ENCODE data around the gene SHOC2. TPM values are rescaled to one million over a fixed set of nuclear protein-coding genes. Genes with fewer than 3 reads are reported as not detected.

Gene SHOC2
- total and polyA plus RNA-seq, 8 donors: 8.4 to 39.8 (median 24.0) TPM

DNA sequence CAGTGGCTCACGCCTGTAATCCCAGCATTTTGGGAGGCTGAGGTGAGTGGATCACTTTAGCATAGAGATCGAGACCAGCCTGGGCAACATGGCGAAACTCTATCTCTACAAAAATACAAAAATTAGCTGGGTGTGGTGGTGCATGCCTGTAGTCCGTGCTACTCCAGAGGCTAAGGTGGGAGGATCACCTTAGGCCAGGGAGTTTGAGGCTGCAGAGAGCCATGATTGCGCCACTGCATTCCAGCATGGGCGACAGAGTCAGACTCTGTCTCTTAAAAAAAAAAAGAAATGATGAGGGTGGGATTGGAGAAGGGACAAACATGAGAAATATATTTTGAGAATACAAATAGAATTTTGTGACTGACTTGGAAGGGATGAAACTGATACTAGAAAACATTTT lies 76.9 kb downstream of the SHOC2 start:
- Histone ChIP-seq H3K4me3 (no peak overlapping the region), H3K4me1 (peaks cover 16 to 19% (median 19%) of the 10 kb centered on the region in 3 donors), H3K27me3 (no peaks in the 10 kb centered on the region), H3K9me3 (no peaks in the 10 kb centered on the region), H3K36me3 (no peaks in the 10 kb centered on the region), H3K27ac (no peak overlapping the region)
- WGBS, 2 donors: 96 to 99% methylated on average over 6 of the region's 6 CpGs
- DNase-seq (no peak), ATAC-seq (no peak), FAIRE-seq (no peak)
- intact Hi-C loops (cut with DNase I): no loop called here
- TF ChIP-seq, protein P1, sequence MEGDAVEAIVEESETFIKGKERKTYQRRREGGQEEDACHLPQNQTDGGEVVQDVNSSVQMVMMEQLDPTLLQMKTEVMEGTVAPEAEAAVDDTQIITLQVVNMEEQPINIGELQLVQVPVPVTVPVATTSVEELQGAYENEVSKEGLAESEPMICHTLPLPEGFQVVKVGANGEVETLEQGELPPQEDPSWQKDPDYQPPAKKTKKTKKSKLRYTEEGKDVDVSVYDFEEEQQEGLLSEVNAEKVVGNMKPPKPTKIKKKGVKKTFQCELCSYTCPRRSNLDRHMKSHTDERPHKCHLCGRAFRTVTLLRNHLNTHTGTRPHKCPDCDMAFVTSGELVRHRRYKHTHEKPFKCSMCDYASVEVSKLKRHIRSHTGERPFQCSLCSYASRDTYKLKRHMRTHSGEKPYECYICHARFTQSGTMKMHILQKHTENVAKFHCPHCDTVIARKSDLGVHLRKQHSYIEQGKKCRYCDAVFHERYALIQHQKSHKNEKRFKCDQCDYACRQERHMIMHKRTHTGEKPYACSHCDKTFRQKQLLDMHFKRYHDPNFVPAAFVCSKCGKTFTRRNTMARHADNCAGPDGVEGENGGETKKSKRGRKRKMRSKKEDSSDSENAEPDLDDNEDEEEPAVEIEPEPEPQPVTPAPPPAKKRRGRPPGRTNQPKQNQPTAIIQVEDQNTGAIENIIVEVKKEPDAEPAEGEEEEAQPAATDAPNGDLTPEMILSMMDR (IDR thresholded peaks at IDR 0.05): no peak

- intact Hi-C loops (cut with DNase I): no loop called here
- FAIRE-seq: no peak
- no peaks in the 10 kb centered on the region for H3K27me3 ChIP-seq
- no peak for DNase-seq
- TF ChIP-seq, protein P1 (IDR thresholded peaks at IDR 0.05): no peak
- peaks cover 0 to 10% (median 0%) of the 10 kb centered on the region in 3 donors for H3K36me3 ChIP-seq
- no peak overlapping the region for H3K4me3 ChIP-seq
- ATAC-seq: no peak
- 100% methylated on average over 1 of the region's 1 CpG for WGBS, 2 donors
- H3K4me1 ChIP-seq: peaks cover 10 to 13% (median 11%) of the 10 kb centered on the region in 3 donors
- no peak overlapping the region for H3K27ac ChIP-seq
- H3K9me3 ChIP-seq: no peaks in the 10 kb centered on the region
Measured at GRCh38 chr10:111004016-111004415, 84.6 kb downstream of the SHOC2 start.

DNA sequence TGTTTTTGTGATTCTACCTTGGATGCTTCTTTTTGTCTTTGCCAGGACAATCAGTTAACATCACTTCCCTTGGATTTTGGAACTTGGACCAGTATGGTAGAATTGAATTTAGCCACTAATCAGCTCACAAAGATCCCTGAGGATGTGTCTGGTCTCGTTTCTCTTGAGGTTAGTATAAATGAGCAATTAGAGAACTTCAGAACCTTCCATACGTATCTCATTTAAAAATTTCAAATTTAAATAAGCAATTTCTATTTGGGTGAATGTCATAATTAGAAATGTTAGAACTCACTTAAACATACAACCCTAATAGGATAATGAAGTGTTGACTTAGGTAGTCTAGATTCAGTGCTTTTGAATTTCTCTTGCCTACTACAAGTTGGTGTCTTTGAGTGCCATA lies 88.1 kb downstream of the SHOC2 start:
- no peaks in the 10 kb centered on the region for H3K9me3 ChIP-seq
- no peak for FAIRE-seq
- TF ChIP-seq, protein P1 (IDR thresholded peaks at IDR 0.05): no peak
- H3K4me1 ChIP-seq: no peaks in the 10 kb centered on the region
- no peak overlapping the region for H3K4me3 ChIP-seq
- WGBS, 2 donors: 95 to 99% methylated on average over 2 of the region's 2 CpGs
- H3K27me3 ChIP-seq: no peaks in the 10 kb centered on the region
- intact Hi-C loops (cut with DNase I): no loop called here
- H3K27ac ChIP-seq: no peak overlapping the region
- peaks cover 0 to 17% (median 3%) of the 10 kb centered on the region in 3 donors for H3K36me3 ChIP-seq
- ATAC-seq: no peak
- no peak for DNase-seq

DNA sequence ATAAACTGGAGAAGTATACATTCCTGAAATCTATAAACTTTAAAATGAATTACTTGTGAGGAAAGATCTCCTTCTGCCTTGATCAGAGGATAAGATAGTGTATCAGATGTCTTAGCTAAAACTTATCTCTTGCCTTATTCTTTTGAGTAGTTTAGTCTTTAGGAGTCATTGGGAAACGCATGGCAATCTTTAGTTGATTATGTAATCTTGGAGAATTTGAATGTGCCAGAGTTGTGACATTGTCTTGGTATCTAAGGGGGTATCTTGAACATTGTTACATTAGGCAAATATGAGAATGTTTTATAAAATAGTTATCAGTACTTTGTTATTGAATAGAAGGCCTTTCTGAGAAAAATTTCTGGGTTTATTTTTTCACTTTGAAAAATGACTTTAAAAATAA lies 95.8 kb downstream of the SHOC2 start:
- Histone ChIP-seq H3K9me3 (no peaks in the 10 kb centered on the region), H3K36me3 (peaks cover 0 to 7% (median 3%) of the 10 kb centered on the region in 3 donors), H3K27ac (no peak overlapping the region), H3K4me3 (no peak overlapping the region), H3K27me3 (no peaks in the 10 kb centered on the region), H3K4me1 (no peaks in the 10 kb centered on the region)
- DNase-seq: no peak
- TF ChIP-seq, protein P1 (IDR thresholded peaks at IDR 0.05): no peak
- 51 to 54% methylated on average over 1 of the region's 1 CpG for WGBS, 2 donors
- intact Hi-C loops (cut with DNase I): no loop called here
- FAIRE-seq: no peak
- ATAC-seq: no peak

- 46 to 71% methylated on average over 2 of the region's 2 CpGs for WGBS, 2 donors
- FAIRE-seq: no peak
- ATAC-seq: no peak
Measured at GRCh38 chr10:111017098-111017497, 97.7 kb downstream of the SHOC2 start.

More at GRCh38 chr10:111017098-111017497, 97.7 kb downstream of the SHOC2 start:
- Histone ChIP-seq H3K9me3 (no peaks in the 10 kb centered on the region), H3K27me3 (no peaks in the 10 kb centered on the region), H3K36me3 (no peaks in the 10 kb centered on the region), H3K27ac (no peak overlapping the region), H3K4me1 (no peaks in the 10 kb centered on the region), H3K4me3 (no peak overlapping the region)
- no peak for DNase-seq
- intact Hi-C loops (cut with DNase I): no loop called here
- TF ChIP-seq, protein P1 (IDR thresholded peaks at IDR 0.05): no peak

All from pancreas (tissue), 10 donors.